Activated B cell treated with CpG ODN at 0.5 μM for 24 hours (primary cell): Measurements from ENCODE around the gene TMEM219. TPM values are rescaled to one million over a fixed set of nuclear protein-coding genes. Genes with fewer than 3 reads are reported as not detected.

ENCODE experiments used
- ATAC-seq: fragments of 200-7000 bp; cut with Tn5 transposase; one replicate; pipeline ENCODE4 v1.10.0; 2021; ENCODE audit warnings: low read depth, mild to moderate bottlenecking, moderate library complexity
- CTCF ChIA-PET: fragments of 350-600 bp; sonication (Branson Sonifier 250); formaldehyde crosslinking; loops from one replicate; lab custom pipeline; 2021; ENCODE audit warnings: antibody characterized with exemption; lab: Charles Lee
- POLR2A ChIA-PET: fragments of 350-600 bp; sonication (Branson Sonifier 250); formaldehyde crosslinking; loops from one replicate; lab custom pipeline; 2021; ENCODE audit warnings: antibody characterized with exemption; lab: Charles Lee
- DNase-seq: peaks from one replicate; pipeline ENCODE4 v3.0.0; 2022
- H3K27ac Mint-ChIP-seq: one replicate; pipeline ENCODE4 v1.8.0; 2020; ENCODE audit warnings: mixed read lengths
- H3K27me3 Mint-ChIP-seq: one replicate; pipeline ENCODE4 v1.8.0; 2021; ENCODE audit warnings: mixed read lengths
- H3K36me3 Mint-ChIP-seq: one replicate; pipeline ENCODE4 v1.8.0; 2021; ENCODE audit warnings: low read depth, mixed read lengths
- H3K4me1 Mint-ChIP-seq: one replicate; pipeline ENCODE4 v1.8.0; 2021; ENCODE audit warnings: mixed read lengths
- H3K4me3 Mint-ChIP-seq: one replicate; pipeline ENCODE4 v1.8.0; 2020; ENCODE audit warnings: mild to moderate bottlenecking, mixed read lengths
- H3K9me3 Mint-ChIP-seq: one replicate; pipeline ENCODE4 v1.8.0; 2020; ENCODE audit warnings: mixed read lengths
- CTCF ChIP-seq: fragments of 200-600 bp; IDR thresholded peaks from one replicate; pipeline ENCODE4 v1.8.0; 2022; ENCODE audit warnings: antibody characterized with exemption, mild to moderate bottlenecking
- intact Hi-C: fragments of 100-400 bp; cut with micrococcal nuclease; formaldehyde crosslinking; loops from one replicate; pipeline ENCODE4 v1.15.1; 2024
- total RNA-seq: library from RNA; stranded (reverse); gene quantifications from 2 replicates; pipeline ENCODE4 v1.2.3, GENCODE V29; 2022

The TMEM219 gene
- total RNA-seq, 1 donor from 2014 or later = 50.3 TPM

GRCh38 chr16:29962344-29962994 lies 590 bp downstream of the TMEM219 start:
- H3K27ac Mint-ChIP-seq = peak overlapping the region; percentile 77
- no peak for TF ChIP-seq CTCF
- H3K4me1 Mint-ChIP-seq = peaks cover 17% of the 10 kb centered on the region
- H3K4me3 Mint-ChIP-seq = peak overlapping the region; percentile 87
- intact Hi-C loops = loop anchor here (1.0 to 5.0 kb wide), 5 partner anchors 11 to 215 kb away; partner anchors contain the start of genes C16orf54, CDIPT, INO80E and KCTD13
- no peaks in the 10 kb centered on the region for H3K9me3 Mint-ChIP-seq
- POLR2A ChIA-PET = interaction anchor here (0.5 to 4.8 kb wide), 10 partner anchors 11 to 1217 kb away, joined by 3 to 67 read pairs (median 3); partner anchors contain the start of genes FUS, HIRIP3, KCTD13 and MVP
- H3K36me3 Mint-ChIP-seq = peaks cover 1% of the 10 kb centered on the region
- CTCF ChIA-PET = interaction anchor here (0.8 to 1.1 kb wide), 3 partner anchors 11 to 37 kb away, joined by 3 to 6 read pairs (median 5); partner anchors contain the start of genes KCTD13 and TAOK2
- ATAC-seq (no peak), DNase-seq (no peak)
- H3K27me3 Mint-ChIP-seq = no peaks in the 10 kb centered on the region

DNA sequence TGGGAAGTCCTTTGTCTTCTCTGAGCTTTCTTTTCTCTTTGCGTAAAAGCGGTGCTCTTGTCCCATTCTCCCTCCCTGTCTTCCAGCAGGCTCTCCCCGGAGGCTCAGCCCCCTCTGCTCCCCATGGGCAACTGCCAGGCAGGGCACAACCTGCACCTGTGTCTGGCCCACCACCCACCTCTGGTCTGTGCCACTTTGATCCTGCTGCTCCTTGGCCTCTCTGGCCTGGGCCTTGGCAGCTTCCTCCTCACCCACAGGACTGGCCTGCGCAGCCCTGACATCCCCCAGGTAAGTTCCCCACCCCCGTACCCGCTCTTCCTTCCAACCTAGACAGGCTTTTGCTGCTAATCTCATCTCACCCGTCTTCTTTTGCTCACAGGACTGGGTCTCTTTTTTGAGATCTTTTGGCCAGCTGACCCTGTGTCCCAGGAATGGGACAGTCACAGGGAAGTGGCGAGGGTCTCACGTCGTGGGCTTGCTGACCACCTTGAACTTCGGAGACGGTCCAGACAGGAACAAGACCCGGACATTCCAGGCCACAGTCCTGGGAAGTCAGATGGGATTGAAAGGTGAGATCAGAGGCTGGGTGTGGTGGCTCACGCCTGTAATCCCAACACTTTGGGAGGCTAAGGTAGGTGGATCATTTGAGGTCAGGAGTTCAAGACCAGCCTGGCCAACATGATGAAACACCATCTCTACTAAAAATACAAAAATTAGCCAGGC lies 1.3 kb downstream of the TMEM219 start:
- ChIA-PET CTCF (no interaction called here), POLR2A (interaction anchor here (0.7 to 4.8 kb wide), 4 partner anchors 10 to 37 kb away, joined by 3 to 67 read pairs (median 14); partner anchors contain the start of genes HIRIP3, KCTD13 and TAOK2)
- Mint-ChIP-seq H3K4me3 (peak overlapping the region; percentile 87), H3K9me3 (no peaks in the 10 kb centered on the region), H3K4me1 (peaks cover 17% of the 10 kb centered on the region), H3K36me3 (peaks cover 6% of the 10 kb centered on the region), H3K27me3 (no peaks in the 10 kb centered on the region), H3K27ac (peak overlapping the region; percentile 77)
- DNase-seq = no peak
- no peak for ATAC-seq
- intact Hi-C loops = loop anchor here (5.0 kb wide), 1 partner anchor 216 kb away; the partner anchor contains the start of gene C16orf54
- TF ChIP-seq CTCF = no peak

- ChIA-PET POLR2A (no interaction called here), CTCF (no interaction called here)
- H3K4me1 Mint-ChIP-seq = peaks cover 7% of the 10 kb centered on the region
- TF ChIP-seq CTCF = no peak
- H3K27me3 Mint-ChIP-seq = no peaks in the 10 kb centered on the region
- no peak overlapping the region for H3K27ac Mint-ChIP-seq
- intact Hi-C loops = no loop called here
- H3K36me3 Mint-ChIP-seq = peaks cover 19% of the 10 kb centered on the region
- ATAC-seq (no peak), DNase-seq (no peak)
- H3K4me3 Mint-ChIP-seq = no peak overlapping the region
- H3K9me3 Mint-ChIP-seq = no peaks in the 10 kb centered on the region
These were observed 6.3 kb downstream of the TMEM219 start for GRCh38 chr16:29968205-29968604.

GRCh38 chr16:29971304-29971703 lies 9.4 kb downstream of the TMEM219 start:
- no peak for TF ChIP-seq CTCF
- no peak for DNase-seq
- H3K27ac Mint-ChIP-seq = no peak overlapping the region
- peaks cover 31% of the 10 kb centered on the region for H3K4me1 Mint-ChIP-seq
- no peak overlapping the region for H3K4me3 Mint-ChIP-seq
- ChIA-PET CTCF (no interaction called here), POLR2A (interaction anchor here (1.2 to 3.5 kb wide), 2 partner anchors 9 to 23 kb away, joined by 3 to 67 read pairs; partner anchors contain the start of gene TMEM219)
- no peaks in the 10 kb centered on the region for H3K27me3 Mint-ChIP-seq
- no peak for ATAC-seq
- no peaks in the 10 kb centered on the region for H3K9me3 Mint-ChIP-seq
- intact Hi-C loops = no loop called here
- H3K36me3 Mint-ChIP-seq = peaks cover 20% of the 10 kb centered on the region

- H3K9me3 Mint-ChIP-seq = no peaks in the 10 kb centered on the region
- no peak for DNase-seq
- no peak for TF ChIP-seq CTCF
- ChIA-PET POLR2A (interaction anchor here (1.1 to 3.5 kb wide), 7 partner anchors 10 to 156 kb away, joined by 3 to 67 read pairs (median 5); partner anchors contain the start of genes HIRIP3, KCTD13, PAGR1 and TMEM219), CTCF (interaction anchor here (1.4 to 1.9 kb wide), 3 partner anchors 46 to 1027 kb away, joined by 4 to 7 read pairs (median 4); partner anchors contain the start of gene KCTD13)
- peaks cover 39% of the 10 kb centered on the region for H3K4me1 Mint-ChIP-seq
- H3K27me3 Mint-ChIP-seq = no peaks in the 10 kb centered on the region
- H3K4me3 Mint-ChIP-seq = peak overlapping the region; percentile 44
- peak overlapping the region; percentile 90 for H3K27ac Mint-ChIP-seq
- intact Hi-C loops = no loop called here
- peaks cover 22% of the 10 kb centered on the region for H3K36me3 Mint-ChIP-seq
- no peak for ATAC-seq
These were observed 10.6 kb downstream of the TMEM219 start for GRCh38 chr16:29972500-29972899.
